Measurements from ENCODE around the gene TFR2.

Gene TFR2

DNA sequence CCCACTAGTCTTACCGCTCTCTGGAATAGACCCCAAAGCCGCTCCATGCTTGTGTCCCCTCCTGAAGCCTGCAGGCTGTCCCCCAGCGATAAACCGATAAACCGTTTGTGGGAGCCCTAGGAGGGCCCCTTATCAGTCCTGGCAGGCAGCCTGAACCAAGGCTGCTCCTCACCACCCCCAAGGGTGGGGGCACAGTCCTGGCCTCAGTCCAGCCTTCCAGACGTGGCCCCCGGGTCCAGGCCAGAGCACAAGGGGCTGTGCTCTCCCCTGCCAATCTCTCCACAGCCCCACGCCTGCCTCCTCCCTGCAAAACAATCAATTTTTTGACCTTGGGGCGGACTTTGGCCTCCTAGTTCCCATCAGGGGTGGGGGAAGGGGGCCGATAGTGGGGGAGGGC lies at the start of gene TFR2:
Gene TFR2 (minus strand): TSS at position 90 of the 397 bp plus-strand sequence. CDS start 43 bp downstream, at position 47.
- Histone ChIP-seq H3K9me3 (ENCODE audit: control insufficient read depth, insufficient read depth, low read depth, low read length) (no peaks in the 10 kb centered on the region), H3K27me3 (ENCODE audit: control insufficient read depth, insufficient read depth, low read length) (peaks cover 4% of the 10 kb centered on the region; the same call in 1 of the 2 replicates), H3K36me3 (ENCODE audit: control insufficient read depth, insufficient read depth, low read length) (no peaks in the 10 kb centered on the region), H3K9ac (ENCODE audit: low read length) (no peak within 1 kb of the TSS), H3K4me3 (ENCODE audit: low read depth, low read length) (no peak within 1 kb of the TSS), H3K4me1 (ENCODE audit: control insufficient read depth, insufficient read depth, low read length) (peaks cover 18% of the 10 kb centered on the region), H3K27ac (ENCODE audit: low read depth, low read length) (no peak within 1 kb of the TSS)

DNA sequence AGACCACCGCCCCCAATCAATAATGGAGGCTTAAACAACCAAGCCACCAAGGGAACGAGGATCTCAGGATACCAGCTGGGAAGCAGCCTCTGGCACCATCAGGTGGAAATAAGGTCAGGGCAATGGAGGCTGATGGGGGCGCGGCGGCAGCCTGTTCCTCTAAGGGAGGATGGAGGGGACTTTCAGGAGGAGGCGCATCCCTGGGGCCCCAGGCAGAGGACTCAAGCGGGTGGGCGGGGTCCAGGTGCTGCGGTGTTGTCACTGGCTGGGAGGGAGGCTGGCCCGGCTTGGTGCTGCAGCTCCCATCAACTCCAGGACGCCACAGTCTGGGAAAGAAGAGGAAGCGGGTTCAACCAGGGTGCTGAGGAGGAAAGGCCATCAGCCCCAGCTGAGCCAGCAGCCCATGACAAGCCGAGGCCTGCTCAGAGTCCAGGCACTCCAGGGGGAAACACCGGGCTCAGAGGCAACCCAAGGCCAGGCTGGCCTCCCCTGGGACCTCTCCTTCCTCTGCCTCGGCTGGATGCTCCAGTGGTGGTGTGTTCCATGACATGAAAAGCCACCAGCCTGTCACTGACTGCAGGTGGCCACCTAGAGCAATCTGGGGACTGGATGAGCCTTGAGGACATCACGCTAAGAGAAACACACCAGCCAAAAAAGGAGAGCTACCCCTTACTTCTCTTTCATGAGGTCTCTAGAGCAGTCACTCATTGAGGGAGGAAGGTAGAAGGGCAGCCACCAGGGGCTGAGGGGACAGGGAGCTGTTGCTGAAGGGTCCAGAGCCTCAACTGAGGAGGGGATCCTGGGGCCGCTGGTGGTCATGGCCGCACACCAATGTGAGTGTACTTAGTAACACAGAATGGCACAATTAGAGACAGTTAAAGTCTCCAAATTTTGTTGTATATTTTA lies 48.1 kb upstream of the TFR2 start:
- Histone ChIP-seq H3K27me3 (ENCODE audit: control insufficient read depth, insufficient read depth, low read length) (no peaks in the 10 kb centered on the region), H3K36me3 (ENCODE audit: control insufficient read depth, insufficient read depth, low read length) (peaks cover 58% of the 10 kb centered on the region), H3K9me3 (ENCODE audit: control insufficient read depth, insufficient read depth, low read depth, low read length) (no peaks in the 10 kb centered on the region), H3K4me3 (ENCODE audit: low read depth, low read length) (no peak overlapping the region), H3K4me1 (ENCODE audit: control insufficient read depth, insufficient read depth, low read length) (peaks cover 22% of the 10 kb centered on the region), H3K27ac (ENCODE audit: low read depth, low read length) (no peak overlapping the region), H3K9ac (ENCODE audit: low read length) (no peak overlapping the region)

DNA sequence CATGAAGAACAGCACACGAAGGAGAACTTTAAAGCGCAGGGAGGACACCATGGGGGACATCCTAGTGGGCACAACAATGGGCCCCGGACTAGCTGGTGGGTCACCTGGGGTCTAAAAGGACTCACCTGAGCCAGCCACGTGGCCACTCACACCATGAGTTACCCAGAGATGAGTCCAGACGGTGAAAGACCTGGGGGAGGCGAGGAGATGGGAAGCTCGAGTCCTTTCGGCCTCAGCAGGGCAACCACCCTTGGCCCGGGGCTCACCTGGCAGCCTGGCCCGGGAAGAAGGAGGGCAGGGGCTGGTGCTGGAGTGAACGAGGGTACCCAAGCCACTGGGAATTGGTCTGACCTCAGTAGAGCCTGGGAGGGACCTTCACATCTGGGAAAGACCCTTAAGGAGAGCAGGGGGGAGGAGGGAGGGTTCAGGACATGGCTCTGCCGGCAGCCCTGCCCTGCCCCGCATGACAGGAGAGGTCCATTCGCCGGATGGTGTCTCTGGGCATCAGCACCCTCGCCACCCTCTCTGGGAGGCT lies 47.0 kb upstream of the TFR2 start:
- Histone ChIP-seq H3K36me3 (ENCODE audit: control insufficient read depth, insufficient read depth, low read length) (peaks cover 69% of the 10 kb centered on the region), H3K27me3 (ENCODE audit: control insufficient read depth, insufficient read depth, low read length) (no peaks in the 10 kb centered on the region), H3K9me3 (ENCODE audit: control insufficient read depth, insufficient read depth, low read depth, low read length) (no peaks in the 10 kb centered on the region), H3K4me1 (ENCODE audit: control insufficient read depth, insufficient read depth, low read length) (peaks cover 22% of the 10 kb centered on the region), H3K4me3 (ENCODE audit: low read depth, low read length) (no peak overlapping the region), H3K27ac (ENCODE audit: low read depth, low read length) (no peak overlapping the region), H3K9ac (ENCODE audit: low read length) (no peak overlapping the region)

DNA sequence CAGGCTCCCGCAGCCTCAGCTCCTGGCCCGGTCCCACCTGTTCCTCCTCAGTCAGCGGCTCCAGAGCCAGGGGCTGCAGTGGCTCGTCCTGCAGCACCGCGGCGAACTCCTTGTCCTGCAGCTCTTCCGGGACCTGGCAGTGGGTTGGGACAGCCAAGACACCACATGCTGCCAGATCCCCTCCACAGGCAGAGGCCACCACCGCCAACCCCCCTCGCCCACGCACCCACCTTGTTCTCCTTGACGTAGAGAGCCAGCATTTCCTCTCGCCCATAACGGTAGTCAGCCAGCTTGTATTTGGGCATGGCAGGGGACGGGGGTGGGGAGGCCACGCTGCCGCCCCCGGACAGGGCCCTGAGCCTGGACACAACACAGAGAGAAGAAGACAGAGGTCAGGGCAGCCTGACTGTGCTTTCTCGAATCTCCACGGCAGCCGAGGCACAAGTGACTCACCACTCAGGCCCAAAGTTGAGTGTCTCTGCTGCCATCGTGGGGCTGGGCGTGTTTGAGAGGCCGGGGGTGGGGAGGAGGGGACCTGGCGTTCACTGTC lies 46.5 kb upstream of the TFR2 start:
- no peaks in the 10 kb centered on the region for H3K9me3 ChIP-seq (ENCODE audit: control insufficient read depth, insufficient read depth, low read depth, low read length)
- no peak overlapping the region for H3K4me3 ChIP-seq (ENCODE audit: low read depth, low read length)
- peaks cover 74% of the 10 kb centered on the region for H3K36me3 ChIP-seq (ENCODE audit: control insufficient read depth, insufficient read depth, low read length)
- H3K27me3 ChIP-seq (ENCODE audit: control insufficient read depth, insufficient read depth, low read length): no peaks in the 10 kb centered on the region
- no peak overlapping the region for H3K9ac ChIP-seq (ENCODE audit: low read length)
- no peak overlapping the region for H3K27ac ChIP-seq (ENCODE audit: low read depth, low read length)
- peaks cover 20% of the 10 kb centered on the region for H3K4me1 ChIP-seq (ENCODE audit: control insufficient read depth, insufficient read depth, low read length)

DNA sequence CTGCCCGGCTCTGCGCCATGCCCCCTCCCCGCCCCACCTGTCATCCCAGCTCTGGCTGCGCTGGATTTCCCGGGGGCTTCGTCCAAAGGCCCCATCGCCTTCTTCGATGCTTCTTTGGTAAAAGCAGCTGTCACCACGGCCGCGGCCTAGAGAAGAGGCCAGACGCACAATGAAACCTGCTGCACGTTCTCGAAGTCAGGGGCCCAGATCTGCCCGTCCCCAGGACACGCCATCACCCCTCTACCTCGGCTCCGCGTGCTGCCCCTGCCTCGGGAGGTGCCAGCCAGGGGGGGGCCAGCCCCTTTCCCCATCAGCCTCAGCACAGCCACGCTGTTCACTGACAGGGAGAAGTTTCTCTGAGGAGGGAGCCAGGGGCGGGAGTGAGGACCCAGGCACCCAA lies 45.9 kb upstream of the TFR2 start:
- H3K4me3 ChIP-seq (ENCODE audit: low read depth, low read length): no peak overlapping the region
- no peaks in the 10 kb centered on the region for H3K9me3 ChIP-seq (ENCODE audit: control insufficient read depth, insufficient read depth, low read depth, low read length)
- H3K9ac ChIP-seq (ENCODE audit: low read length): no peak overlapping the region
- no peaks in the 10 kb centered on the region for H3K27me3 ChIP-seq (ENCODE audit: control insufficient read depth, insufficient read depth, low read length)
- H3K4me1 ChIP-seq (ENCODE audit: control insufficient read depth, insufficient read depth, low read length): peaks cover 19% of the 10 kb centered on the region
- no peak overlapping the region for H3K27ac ChIP-seq (ENCODE audit: low read depth, low read length)
- peaks cover 80% of the 10 kb centered on the region for H3K36me3 ChIP-seq (ENCODE audit: control insufficient read depth, insufficient read depth, low read length)

DNA sequence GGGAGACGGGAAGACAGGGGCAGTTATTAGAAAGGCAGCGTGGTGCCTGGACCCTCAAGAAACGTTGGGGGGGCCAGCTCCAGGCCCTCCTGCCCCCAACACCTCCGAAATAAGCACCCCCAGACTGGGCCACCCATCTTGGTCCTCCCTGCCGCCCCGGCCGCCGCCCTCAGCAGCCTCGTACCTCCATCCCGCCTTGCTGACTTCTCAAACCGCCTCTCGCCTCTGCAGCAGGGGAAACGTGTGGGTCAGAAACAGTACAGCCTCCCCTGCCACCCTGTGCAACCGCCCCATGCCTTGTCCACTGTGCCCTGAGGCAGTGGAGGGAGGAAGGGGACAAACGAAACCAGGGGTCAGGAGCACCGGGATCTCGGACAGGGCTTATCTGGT lies 45.5 kb upstream of the TFR2 start:
- Histone ChIP-seq H3K9me3 (ENCODE audit: control insufficient read depth, insufficient read depth, low read depth, low read length) (no peaks in the 10 kb centered on the region), H3K27me3 (ENCODE audit: control insufficient read depth, insufficient read depth, low read length) (no peaks in the 10 kb centered on the region), H3K36me3 (ENCODE audit: control insufficient read depth, insufficient read depth, low read length) (peaks cover 84% of the 10 kb centered on the region), H3K4me1 (ENCODE audit: control insufficient read depth, insufficient read depth, low read length) (peaks cover 19% of the 10 kb centered on the region), H3K4me3 (ENCODE audit: low read depth, low read length) (no peak overlapping the region), H3K27ac (ENCODE audit: low read depth, low read length) (no peak overlapping the region), H3K9ac (ENCODE audit: low read length) (no peak overlapping the region)

DNA sequence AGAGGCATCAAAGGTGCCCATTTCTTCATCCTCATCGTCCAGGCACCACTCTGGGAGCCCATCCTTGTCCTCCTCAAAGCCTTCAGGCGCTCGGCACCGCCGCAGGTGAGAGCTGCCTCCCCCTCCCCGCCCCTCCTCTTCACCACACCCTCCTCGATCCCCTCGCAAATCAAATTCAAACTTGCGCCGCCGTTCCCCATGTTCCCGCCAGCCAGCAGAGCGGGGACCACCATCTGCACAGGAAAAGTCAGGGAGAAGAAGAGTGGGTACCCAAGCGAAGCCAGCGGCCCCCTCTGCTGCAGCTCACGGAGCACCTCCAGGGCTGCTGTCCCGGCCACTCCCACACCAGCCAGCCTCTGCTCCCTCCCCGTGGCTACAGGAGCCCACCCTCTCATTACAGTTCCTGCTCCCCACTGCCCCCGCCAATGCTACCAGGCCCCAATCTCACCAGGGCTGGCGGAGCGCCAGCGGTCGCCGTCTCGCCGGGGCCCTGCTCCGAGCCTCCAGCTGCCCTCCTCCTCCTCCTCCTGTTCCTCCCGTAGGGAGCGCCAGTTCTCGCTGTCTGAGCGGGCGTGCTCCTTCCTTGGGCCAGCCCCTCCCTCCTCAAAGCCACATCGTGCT lies 45.0 kb upstream of the TFR2 start:
- H3K4me1 ChIP-seq (ENCODE audit: control insufficient read depth, insufficient read depth, low read length): peaks cover 17% of the 10 kb centered on the region; the same call in 1 of the 2 replicates
- H3K27ac ChIP-seq (ENCODE audit: low read depth, low read length): no peak overlapping the region
- H3K36me3 ChIP-seq (ENCODE audit: control insufficient read depth, insufficient read depth, low read length): peaks cover 89% of the 10 kb centered on the region
- no peaks in the 10 kb centered on the region for H3K9me3 ChIP-seq (ENCODE audit: control insufficient read depth, insufficient read depth, low read depth, low read length)
- no peak overlapping the region for H3K9ac ChIP-seq (ENCODE audit: low read length)
- H3K4me3 ChIP-seq (ENCODE audit: low read depth, low read length): no peak overlapping the region
- no peaks in the 10 kb centered on the region for H3K27me3 ChIP-seq (ENCODE audit: control insufficient read depth, insufficient read depth, low read length)

DNA sequence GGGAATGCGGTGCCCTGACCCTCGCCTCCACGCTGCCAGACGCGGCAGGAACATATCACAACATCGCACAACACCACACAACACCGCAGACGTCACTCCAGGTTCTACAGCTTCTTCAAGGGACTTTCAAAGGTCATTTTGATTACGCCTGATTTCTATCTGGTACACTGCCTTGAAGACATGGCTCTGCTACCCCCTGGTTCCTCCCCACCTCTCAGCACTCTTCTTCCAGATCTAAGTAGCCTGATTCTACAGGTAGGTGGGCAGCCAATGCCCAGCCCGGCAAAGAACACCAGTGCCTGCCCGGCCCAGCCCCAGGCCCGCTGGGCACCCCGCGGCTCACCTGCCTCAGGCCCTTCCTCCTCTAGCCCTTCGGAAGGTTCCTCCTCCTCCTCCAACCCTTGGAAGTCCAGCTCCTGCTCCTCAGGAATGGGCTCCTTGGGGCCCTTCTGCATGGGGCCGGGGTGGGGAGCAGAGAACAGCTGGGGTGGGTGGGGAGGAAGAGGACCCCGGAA lies 44.3 kb upstream of the TFR2 start:
- Histone ChIP-seq H3K27me3 (ENCODE audit: control insufficient read depth, insufficient read depth, low read length) (no peaks in the 10 kb centered on the region), H3K36me3 (ENCODE audit: control insufficient read depth, insufficient read depth, low read length) (peaks cover 90% of the 10 kb centered on the region), H3K4me3 (ENCODE audit: low read depth, low read length) (no peak overlapping the region), H3K27ac (ENCODE audit: low read depth, low read length) (no peak overlapping the region), H3K9me3 (ENCODE audit: control insufficient read depth, insufficient read depth, low read depth, low read length) (no peaks in the 10 kb centered on the region), H3K4me1 (ENCODE audit: control insufficient read depth, insufficient read depth, low read length) (peaks cover 14% of the 10 kb centered on the region; the same call in 1 of the 2 replicates), H3K9ac (ENCODE audit: low read length) (no peak overlapping the region)

DNA sequence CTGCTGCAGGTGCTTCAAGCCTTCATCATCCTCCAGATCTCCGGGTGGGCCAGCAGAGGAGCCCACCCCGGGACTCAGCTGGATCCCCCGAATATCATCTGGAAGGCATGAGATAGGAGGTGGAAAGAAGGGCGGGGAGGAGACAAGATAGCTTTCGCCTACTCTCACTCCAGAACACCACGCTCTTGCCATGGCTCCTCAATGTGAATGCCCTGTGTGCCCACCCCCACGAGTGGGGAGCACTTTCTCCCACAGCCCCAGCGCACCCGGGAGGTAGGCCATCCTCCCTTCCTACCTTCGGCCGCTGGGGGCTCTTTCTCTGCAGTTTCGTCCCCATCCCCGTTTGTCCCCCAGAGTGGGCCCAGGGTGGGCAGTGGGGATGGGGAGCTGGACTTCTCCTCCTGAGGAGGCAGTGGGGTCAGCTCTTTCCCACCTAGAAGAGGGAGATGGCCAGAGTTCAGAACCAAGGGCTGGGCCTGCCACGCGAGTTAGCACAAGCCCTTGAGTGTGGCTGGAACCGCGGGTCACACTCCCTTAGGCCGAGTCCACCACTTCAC lies 43.8 kb upstream of the TFR2 start:
- Histone ChIP-seq H3K9me3 (ENCODE audit: control insufficient read depth, insufficient read depth, low read depth, low read length) (no peaks in the 10 kb centered on the region), H3K9ac (ENCODE audit: low read length) (no peak overlapping the region), H3K4me3 (ENCODE audit: low read depth, low read length) (no peak overlapping the region), H3K4me1 (ENCODE audit: control insufficient read depth, insufficient read depth, low read length) (peaks cover 19% of the 10 kb centered on the region; the same call in 1 of the 2 replicates), H3K27ac (ENCODE audit: low read depth, low read length) (no peak overlapping the region), H3K36me3 (ENCODE audit: control insufficient read depth, insufficient read depth, low read length) (peaks cover 95% of the 10 kb centered on the region), H3K27me3 (ENCODE audit: control insufficient read depth, insufficient read depth, low read length) (no peaks in the 10 kb centered on the region)

DNA sequence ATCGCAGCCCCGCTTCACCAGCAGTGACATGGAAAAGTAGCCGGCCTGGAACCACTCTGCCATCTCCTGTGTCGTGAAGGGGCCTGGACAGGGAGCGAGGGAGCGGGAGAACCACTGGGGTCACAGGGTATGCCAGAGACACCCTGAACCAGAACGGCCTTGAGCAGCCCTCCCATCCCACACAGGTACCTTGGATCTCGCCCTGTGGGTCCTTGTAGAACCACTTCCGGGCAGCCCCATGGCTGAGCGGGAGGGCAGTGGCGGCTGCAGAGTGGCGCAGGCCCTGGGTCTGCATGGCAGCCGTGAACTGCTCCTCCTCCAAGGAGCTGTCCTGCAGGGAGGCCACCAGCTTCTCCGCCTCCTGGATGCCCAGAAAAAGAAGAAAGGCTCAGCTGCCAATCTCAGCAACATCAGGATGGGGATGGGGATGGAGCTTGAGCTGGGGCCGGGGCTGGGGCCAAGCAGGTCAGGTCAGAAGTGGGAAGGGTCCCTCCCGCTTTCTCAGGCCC lies 43.2 kb upstream of the TFR2 start:
- peaks cover 96% of the 10 kb centered on the region for H3K36me3 ChIP-seq (ENCODE audit: control insufficient read depth, insufficient read depth, low read length)
- peaks cover 19% of the 10 kb centered on the region; the same call in 1 of the 2 replicates for H3K4me1 ChIP-seq (ENCODE audit: control insufficient read depth, insufficient read depth, low read length)
- H3K9me3 ChIP-seq (ENCODE audit: control insufficient read depth, insufficient read depth, low read depth, low read length): no peaks in the 10 kb centered on the region
- no peak overlapping the region for H3K4me3 ChIP-seq (ENCODE audit: low read depth, low read length)
- no peaks in the 10 kb centered on the region for H3K27me3 ChIP-seq (ENCODE audit: control insufficient read depth, insufficient read depth, low read length)
- H3K27ac ChIP-seq (ENCODE audit: low read depth, low read length): no peak overlapping the region
- H3K9ac ChIP-seq (ENCODE audit: low read length): no peak overlapping the region
